Breast epithelium (tissue), 4 donors: Measurements from ENCODE around the gene SNCB. TPM values are rescaled to one million over a fixed set of nuclear protein-coding genes. Genes with fewer than 3 reads are reported as not detected.

Experiments used
- DNase-seq, 2 donors: peaks; one replicate each; pipeline ENCODE4 v3.0.0-alpha.2; 2019; ENCODE audit warnings: low spot score in 2 of 2
- H3K27ac ChIP-seq, 2 donors: fragments of 200-600 bp; sonication (generic) in 1 of 2; one replicate each; pipeline ENCODE4 v1.5.1; 2016 to 2019; ENCODE audit warnings: mild to moderate bottlenecking in 1 of 2
- H3K27me3 ChIP-seq, 2 donors: fragments of 200-600 bp; sonication (generic) in 1 of 2; one replicate each; pipeline versions ENCODE4 v1.5.1 to v1.6.0; 2017 to 2019; ENCODE audit warnings: control low read depth in 1 of 2, mild to moderate bottlenecking in 1 of 2
- H3K36me3 ChIP-seq: fragments of 200-600 bp; one replicate; pipeline ENCODE4 v1.5.1; 2019
- H3K4me1 ChIP-seq, 2 donors: fragments of 200-600 bp; sonication (generic); one replicate each; pipeline ENCODE4 v1.5.1; 2016 to 2019; ENCODE audit warnings: control low read depth in 1 of 2
- H3K4me3 ChIP-seq, 3 donors: fragments of 200-600 bp; sonication (generic); 1 replicate in 2 of 3; 2 replicates in 1 of 3; pipeline ENCODE4 v1.5.1; 2016 to 2019; ENCODE audit warnings: mild to moderate bottlenecking in 3 of 3, moderate library complexity in 2 of 3
- H3K9me3 ChIP-seq, 2 donors: fragments of 200-600 bp; sonication (generic) in 1 of 2; one replicate each; pipeline ENCODE4 v1.5.1; 2016 to 2019; ENCODE audit warnings: control low read depth in 1 of 2
- POLR2A ChIP-seq: fragments of 450-650 bp; IDR thresholded peaks from one replicate; pipeline ENCODE4 v1.6.1; 2016; ENCODE audit warnings: antibody characterized with exemption, mild to moderate bottlenecking, moderate library complexity
- POLR2AphosphoS5 ChIP-seq, 3 donors: sonication (generic); formaldehyde crosslinking; IDR thresholded peaks; one replicate each; pipeline ENCODE4 v1.6.1; 2017; ENCODE audit warnings: antibody characterized with exemption in 3 of 3
- intact Hi-C: fragments of 100-400 bp; cut with DNase I; formaldehyde crosslinking; loops from one replicate; pipeline ENCODE4 v1.15.1; 2023; ENCODE audit warnings: low total_unique reads
- total RNA-seq, 3 donors: library from RNA; depleted of rRNA; stranded (reverse); fragments of >200 nt; gene quantifications; one replicate each; pipeline ENCODE4 v1.1.0, GENCODE V29; 2016
- TF ChIP-seq, protein P1 (sequence below), 3 donors: fragments of 450-650 bp; IDR thresholded peaks; one replicate each; pipeline ENCODE4 v1.5.1; 2016 to 2017; ENCODE audit warnings: antibody characterized with exemption in 3 of 3, mild to moderate bottlenecking in 3 of 3, moderate library complexity in 3 of 3

SNCB gene
- total RNA-seq, 3 donors from 2014 or later = not detected

DNA sequence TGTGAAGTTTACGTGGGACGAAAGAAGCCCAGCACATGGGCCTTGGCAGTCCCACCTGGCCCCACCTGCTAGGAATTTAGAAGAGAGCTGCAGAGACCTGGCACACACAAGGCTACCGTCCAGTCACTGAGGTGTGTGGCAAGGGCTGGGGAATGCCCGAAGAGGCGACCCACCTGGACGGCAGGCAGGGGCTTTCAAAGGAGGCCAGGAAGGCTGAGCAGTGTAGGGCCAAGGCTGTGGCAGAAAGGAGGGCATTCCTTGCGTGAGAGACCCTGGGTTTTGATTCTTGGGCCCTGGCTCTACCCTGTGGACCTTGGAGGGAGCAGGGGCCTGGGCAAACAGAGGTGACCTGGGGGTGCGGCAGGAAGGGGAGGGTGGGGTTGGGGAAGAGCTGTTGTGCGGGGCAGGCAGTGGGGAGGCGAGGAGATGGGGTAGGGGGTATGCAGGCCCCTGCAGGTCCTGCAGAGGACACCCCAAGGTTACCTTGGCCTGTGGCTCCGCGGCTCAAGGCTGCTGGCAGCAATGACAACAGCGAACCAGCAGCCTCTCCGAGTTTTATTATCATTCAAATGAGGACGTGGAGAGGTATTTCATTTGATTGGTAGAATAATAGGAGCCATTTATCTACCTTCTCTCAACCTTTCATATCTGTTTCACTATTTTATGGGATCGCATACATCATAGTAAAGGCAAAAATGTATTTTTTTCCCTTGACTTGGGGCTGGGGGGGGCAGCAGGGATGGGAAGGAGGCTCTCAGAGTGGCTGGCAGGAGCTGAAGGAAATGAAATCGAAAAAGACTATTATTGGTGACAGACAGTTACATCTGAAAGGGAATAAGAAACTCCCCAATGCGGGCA is 41.8 kb upstream of the SNCB start:
- Histone ChIP-seq H3K4me3 (no peak overlapping the region), H3K27me3 (peaks cover 0 to 31% of the 10 kb centered on the region in 2 donors), H3K36me3 (no peaks in the 10 kb centered on the region), H3K9me3 (no peaks in the 10 kb centered on the region), H3K4me1 (no peaks in the 10 kb centered on the region), H3K27ac (no peak overlapping the region)
- TF ChIP-seq POLR2A (no peak), POLR2AphosphoS5 (IDR thresholded peaks at IDR 0.05) (no peak)
- TF ChIP-seq, protein P1, sequence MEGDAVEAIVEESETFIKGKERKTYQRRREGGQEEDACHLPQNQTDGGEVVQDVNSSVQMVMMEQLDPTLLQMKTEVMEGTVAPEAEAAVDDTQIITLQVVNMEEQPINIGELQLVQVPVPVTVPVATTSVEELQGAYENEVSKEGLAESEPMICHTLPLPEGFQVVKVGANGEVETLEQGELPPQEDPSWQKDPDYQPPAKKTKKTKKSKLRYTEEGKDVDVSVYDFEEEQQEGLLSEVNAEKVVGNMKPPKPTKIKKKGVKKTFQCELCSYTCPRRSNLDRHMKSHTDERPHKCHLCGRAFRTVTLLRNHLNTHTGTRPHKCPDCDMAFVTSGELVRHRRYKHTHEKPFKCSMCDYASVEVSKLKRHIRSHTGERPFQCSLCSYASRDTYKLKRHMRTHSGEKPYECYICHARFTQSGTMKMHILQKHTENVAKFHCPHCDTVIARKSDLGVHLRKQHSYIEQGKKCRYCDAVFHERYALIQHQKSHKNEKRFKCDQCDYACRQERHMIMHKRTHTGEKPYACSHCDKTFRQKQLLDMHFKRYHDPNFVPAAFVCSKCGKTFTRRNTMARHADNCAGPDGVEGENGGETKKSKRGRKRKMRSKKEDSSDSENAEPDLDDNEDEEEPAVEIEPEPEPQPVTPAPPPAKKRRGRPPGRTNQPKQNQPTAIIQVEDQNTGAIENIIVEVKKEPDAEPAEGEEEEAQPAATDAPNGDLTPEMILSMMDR (IDR thresholded peaks at IDR 0.05) = no peak
- intact Hi-C loops = no loop called here
- no peak for DNase-seq

DNA sequence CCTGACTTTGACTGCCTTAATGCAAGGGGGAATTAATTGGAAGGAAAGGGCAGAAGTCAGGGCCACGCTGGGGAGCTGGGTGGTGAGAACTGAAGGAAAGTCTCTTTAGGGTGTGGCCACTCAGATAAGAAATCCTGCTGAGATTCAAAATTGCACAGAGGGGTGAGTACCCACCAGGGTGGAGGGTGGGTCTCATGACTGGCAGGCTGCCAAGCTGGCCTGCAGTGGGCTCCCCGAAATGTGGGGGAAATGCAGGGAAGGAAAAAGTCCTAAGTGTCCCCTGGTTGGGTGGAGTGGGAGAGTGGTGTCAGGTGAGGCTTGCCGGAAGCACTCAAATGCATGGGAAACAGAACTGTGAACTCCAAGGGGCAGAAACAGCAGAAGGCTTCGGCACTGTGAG is 41.1 kb upstream of the SNCB start:
- no peak overlapping the region for H3K27ac ChIP-seq
- H3K27me3 ChIP-seq = peaks cover 0 to 31% of the 10 kb centered on the region in 2 donors
- intact Hi-C loops = no loop called here
- H3K9me3 ChIP-seq = no peaks in the 10 kb centered on the region
- H3K4me1 ChIP-seq = no peaks in the 10 kb centered on the region
- no peak for DNase-seq
- TF ChIP-seq POLR2A (no peak), POLR2AphosphoS5 (IDR thresholded peaks at IDR 0.05) (no peak)
- TF ChIP-seq, protein P1 (IDR thresholded peaks at IDR 0.05) = no peak
- H3K36me3 ChIP-seq = no peaks in the 10 kb centered on the region
- H3K4me3 ChIP-seq = no peak overlapping the region

DNA sequence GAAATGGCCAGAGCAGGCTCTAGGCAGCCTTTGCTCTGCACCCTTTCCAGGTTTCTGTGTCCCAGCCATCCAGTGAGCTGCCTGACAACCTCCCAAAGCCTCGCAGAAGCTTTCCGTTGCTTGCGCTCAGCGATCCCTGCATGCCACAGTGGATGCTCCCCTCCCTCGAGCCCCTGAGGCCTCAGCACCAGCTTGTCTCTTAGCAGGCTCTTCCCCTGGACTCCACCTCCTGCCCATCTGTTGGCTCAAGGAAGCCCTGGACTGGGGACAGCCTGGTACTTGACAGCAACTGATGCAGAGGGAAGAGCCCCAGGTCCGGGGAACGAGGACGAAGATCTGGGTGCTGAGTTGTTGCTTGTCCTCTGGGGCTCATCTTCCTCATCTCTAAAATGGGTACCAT is 40.1 kb upstream of the SNCB start:
- TF ChIP-seq POLR2AphosphoS5 (IDR thresholded peaks at IDR 0.05) (no peak), POLR2A (no peak)
- TF ChIP-seq, protein P1 (IDR thresholded peaks at IDR 0.05) = no peak
- no peaks in the 10 kb centered on the region for H3K9me3 ChIP-seq
- H3K27ac ChIP-seq = no peak overlapping the region
- DNase-seq = no peak
- intact Hi-C loops = no loop called here
- no peaks in the 10 kb centered on the region for H3K36me3 ChIP-seq
- no peaks in the 10 kb centered on the region for H3K4me1 ChIP-seq
- H3K27me3 ChIP-seq = peaks cover 0 to 31% of the 10 kb centered on the region in 2 donors
- H3K4me3 ChIP-seq = no peak overlapping the region

GRCh38 chr5:176667637-176668036 is 37.3 kb upstream of the SNCB start:
- Histone ChIP-seq H3K4me1 (no peaks in the 10 kb centered on the region), H3K27me3 (peaks cover 0 to 44% of the 10 kb centered on the region in 2 donors), H3K4me3 (no peak overlapping the region), H3K36me3 (no peaks in the 10 kb centered on the region), H3K9me3 (no peaks in the 10 kb centered on the region), H3K27ac (no peak overlapping the region)
- no peak for DNase-seq
- TF ChIP-seq POLR2A (no peak), POLR2AphosphoS5 (IDR thresholded peaks at IDR 0.05) (no peak)
- TF ChIP-seq, protein P1 (IDR thresholded peaks at IDR 0.05) = no peak
- intact Hi-C loops = no loop called here

DNA sequence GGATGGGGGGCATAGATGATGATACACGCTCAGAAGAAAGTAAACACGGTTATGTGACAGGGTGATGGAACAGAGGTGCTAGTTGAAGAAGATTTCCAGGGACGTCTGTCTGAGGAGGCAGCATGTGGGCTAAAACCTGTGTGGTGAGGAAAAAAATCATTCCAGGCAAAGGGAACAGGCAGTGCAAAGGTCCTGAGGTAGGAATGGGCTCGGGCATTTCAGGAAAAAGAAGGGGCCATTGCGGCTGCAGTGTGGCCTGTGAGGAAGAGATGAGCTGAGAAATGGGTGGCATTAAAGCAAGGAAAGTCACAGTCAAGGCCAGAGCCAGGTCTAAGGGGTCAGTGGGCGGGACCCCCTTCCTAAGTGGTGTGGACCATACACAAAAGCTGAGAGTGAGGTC is 35.2 kb upstream of the SNCB start:
- H3K4me1 ChIP-seq = no peaks in the 10 kb centered on the region
- H3K27ac ChIP-seq = no peak overlapping the region
- H3K27me3 ChIP-seq = peaks cover 0 to 33% of the 10 kb centered on the region in 2 donors
- H3K9me3 ChIP-seq = no peaks in the 10 kb centered on the region
- H3K4me3 ChIP-seq = no peak overlapping the region
- no peaks in the 10 kb centered on the region for H3K36me3 ChIP-seq
- intact Hi-C loops = no loop called here
- TF ChIP-seq POLR2A = no peak
- TF ChIP-seq, protein P1 (IDR thresholded peaks at IDR 0.05) = no peak
- DNase-seq = no peak
